NCI-H2029 treated with DMSO at 0.1 percent for 48 hours (cell line): ENCODE measurements around the gene PLEKHH1.
"Not testable (repeated sequence)": the region's sequence is repeated elsewhere in the genome, so short reads cannot be mapped to it uniquely, and the experiment has no call there.

Experiments
- DNase-seq: peaks from one replicate; lab custom pipeline; 2025; lab: John Stamatoyannopoulos, UW

The PLEKHH1 gene

DNA sequence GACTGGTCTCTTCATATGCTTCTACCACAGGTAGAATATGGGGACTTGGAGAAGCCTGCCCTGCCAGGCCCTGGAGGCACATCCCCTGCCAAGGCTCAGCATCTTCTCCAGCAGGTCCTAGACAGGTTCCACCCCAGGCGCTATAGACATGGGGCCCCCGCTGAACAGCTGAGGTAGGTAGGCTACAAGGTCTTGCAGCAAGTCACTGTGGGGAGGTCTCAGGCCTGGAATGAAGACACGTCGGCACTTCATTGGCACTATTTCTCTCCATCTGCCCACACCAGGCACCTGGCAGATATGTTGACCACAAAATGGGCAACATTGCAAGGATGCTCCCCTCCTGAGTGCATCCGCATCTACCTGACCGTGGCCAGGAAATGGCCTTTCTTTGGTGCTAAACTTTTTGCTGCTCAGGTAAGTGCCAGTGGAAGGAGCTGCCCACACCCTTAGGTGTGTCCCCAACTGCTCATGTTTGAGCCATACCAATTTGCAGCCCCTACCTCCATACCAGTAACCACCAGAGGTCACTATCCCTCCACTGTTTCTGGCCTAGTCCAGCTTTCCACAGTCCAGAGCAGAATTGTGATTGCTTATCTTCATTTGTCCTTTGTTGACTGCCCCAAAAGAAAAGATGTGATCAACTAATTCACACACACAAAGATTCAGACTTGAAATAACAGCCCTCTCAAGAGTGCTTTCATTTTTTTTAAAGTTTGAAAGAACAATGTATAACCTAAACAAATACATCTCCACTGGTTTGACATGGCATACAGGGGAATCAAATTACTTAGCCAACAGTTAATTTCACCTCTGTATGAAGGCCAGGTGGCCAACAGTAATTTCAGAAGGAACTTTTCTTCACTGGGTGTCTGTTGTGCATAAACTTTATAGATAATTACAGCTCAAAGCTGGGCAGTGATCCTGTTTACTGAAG, 50.9 kb downstream of the PLEKHH1 start:
- DNase-seq: no peak

DNA sequence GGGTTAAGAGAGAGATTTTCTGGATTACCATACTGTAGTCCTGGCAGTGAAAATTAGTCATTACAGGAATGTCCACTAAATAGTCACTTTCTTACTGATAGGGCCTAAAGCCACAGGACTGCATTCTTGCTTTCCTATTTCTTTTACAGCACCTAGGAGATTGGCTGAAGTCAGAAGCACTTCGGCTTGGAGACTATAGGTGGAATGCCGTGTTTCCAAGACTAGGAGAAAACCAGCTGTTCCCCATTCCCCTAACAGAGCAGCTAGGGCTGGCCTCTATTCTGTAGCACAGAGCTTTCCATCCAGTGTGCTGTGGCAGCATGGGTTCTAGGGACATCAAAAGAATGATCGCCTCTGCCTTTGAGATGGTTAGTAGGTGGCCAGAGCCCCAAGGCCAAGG, 51.9 kb downstream of the PLEKHH1 start:
- no peak for DNase-seq

DNA sequence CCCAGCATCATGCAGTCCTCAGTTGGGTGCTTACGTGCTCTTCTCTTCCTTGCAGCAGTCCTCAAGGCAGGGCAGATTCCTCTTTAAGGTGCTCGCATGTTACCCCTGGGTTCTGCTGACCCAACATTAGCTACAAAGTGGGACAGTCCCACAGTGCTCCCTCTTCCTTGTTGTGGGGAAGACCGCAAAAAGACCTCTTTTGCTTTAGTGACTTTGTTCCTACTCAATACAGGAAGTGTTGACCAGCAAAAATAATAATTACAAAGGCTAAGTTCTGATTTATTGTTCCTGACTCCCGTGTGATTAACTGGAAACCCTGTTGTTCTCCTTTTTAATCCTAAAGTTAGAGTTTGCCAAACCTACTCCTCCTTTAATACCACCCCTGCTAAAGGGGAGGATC, 53.3 kb downstream of the PLEKHH1 start:
- no peak for DNase-seq

DNA sequence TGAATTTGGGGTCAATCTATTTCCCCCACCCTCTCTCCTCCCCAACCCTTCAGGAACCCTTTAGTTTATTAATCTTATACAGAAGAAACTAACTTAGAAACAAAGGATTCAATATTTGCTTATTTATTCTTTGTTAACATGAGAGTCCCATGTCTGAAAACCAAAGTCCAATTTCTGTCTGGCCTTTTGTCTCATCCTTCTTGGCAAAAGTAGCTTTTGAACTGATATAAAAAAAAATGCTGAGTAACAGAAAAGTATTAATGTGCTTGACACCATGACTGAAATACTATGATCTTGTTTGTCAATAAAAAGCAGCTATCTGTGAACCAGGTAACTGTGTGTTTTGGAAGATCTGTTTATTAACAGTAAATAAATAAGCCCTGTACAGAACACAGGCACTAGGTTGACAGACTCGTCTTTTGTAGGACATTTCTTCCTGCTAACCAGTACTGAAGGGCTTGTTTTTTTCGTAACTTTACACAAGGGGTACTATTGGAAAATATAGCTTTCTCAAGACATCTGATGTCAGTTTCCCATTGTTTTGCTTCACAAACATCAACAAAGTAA, 56.2 kb downstream of the PLEKHH1 start:
- no peak for DNase-seq

DNA sequence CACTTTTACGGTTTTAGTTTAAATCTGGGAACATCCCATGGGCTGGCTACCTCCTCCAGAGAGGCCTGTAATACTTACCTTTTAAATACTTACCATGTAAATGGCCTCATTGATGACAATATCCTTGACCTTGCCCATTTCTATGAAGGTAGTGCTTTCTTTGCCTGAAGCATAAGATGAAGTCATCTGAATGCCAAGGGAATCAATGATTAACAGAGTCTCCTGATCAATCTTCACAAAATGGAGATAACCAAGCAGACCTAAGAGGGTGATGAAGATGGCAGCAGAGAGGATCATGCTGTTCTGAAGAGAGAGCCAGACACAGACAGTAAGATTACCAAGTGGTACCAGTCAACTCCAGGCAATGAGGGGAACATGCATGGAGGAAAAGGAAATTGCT, 60.6 kb downstream of the PLEKHH1 start:
- DNase-seq: not testable (repeated sequence)

DNA sequence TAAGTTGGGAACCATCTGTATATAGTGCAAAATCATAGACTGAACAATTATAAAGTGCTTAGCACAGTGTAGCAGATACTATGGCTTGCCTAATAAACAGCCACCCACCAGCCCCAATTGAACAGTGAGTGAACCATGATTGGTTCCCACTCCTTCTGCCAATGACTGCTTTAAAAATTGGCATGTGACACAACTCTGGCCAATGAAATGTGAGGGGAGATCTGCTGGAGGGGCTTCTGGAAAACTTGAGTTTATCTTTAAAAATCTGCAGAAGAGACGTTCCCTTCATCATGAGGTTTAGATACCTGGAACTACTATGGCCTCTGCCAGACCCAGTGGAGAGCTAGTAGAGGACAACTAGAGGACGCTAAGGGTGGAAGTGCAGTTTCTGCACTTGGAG, 62.3 kb downstream of the PLEKHH1 start:
- DNase-seq: no peak

DNA sequence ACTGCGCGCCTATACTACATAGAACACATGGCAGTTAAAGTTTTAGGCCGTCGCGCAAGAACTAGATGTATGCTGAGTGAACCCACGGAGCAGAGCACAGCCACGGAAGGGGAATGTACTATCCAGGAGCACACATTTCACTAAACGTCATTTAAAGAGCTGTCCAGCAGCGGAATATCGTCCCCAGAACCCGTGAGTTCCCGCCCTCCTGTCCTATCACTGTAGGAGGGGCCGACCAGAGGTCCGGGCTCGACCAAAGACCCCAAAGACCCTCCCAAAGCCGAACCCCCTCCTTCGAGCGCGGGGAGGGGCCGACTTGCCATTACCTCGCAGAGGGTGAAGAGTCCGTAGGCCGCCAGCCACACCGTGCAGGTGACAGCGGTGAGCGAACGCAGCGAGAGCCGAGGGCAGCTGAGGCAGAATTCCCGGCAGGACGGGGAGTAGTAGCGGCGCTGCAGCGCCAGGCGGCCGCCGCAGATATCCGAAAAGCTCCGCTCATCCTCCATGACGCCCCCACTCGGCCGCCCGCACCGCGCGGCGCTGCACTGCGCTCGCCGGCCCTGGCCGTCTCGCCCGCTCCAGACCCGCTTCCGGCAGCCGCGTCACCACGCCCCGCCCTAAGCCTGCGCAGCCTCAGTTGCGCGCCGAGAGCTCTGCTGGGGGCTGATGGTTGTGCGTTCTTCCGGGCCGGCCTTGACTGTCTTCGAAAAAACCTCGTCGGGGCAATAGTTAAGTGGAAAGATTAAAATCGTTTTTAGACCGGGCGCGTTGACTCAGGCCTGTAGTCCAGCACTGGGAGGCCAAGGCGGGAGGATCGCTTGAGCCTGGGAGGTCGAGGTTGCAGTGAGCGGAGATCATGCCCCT, 66.8 kb downstream of the PLEKHH1 start, which contains the start of gene PIGH:
TSS of gene PIGH (minus strand) at position 571 of the 864 bp plus-strand sequence. CDS start at position 506, 65 bp downstream.
- peak; percentile 4 for DNase-seq

DNA sequence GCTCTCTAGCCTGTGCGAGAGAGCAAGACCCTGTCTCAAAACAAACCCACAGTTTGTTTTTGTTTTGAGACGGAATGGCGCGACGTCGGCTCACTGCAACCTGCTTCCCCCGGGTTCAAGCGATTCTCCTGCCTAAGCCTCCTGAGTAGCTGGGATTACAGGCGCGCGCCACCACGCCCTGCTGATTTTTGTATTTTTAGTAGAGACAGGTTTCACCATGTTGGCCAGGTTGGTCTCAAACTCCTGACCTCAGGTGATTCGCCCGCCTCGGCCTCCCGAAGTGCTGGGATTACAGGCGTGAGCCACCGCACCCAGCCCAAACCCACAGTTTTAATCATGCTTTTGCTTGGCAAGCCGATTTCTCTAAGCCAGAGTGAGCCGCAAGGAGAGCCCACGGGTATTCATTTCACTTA, 67.5 kb downstream of the PLEKHH1 start:
- DNase-seq: not testable (repeated sequence)

DNA sequence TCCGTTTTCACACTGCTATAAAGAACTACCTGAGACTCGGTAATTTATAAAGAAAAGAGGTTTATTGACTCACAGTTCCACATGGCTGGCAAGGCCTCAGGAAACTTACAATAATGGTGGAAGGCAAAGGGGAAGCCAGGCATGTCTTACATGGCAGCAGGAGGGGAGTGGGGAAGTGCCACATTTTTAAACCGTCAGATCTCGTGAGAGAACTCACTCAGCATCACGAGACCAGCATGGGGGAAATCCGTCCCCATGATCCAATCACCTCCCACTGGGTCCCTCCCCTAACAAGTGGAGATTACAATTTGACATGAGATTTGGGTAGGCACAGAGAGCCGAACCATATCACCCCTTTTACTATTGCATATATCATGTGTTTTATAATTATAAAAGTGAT, 69.0 kb downstream of the PLEKHH1 start:
- no peak for DNase-seq

DNA sequence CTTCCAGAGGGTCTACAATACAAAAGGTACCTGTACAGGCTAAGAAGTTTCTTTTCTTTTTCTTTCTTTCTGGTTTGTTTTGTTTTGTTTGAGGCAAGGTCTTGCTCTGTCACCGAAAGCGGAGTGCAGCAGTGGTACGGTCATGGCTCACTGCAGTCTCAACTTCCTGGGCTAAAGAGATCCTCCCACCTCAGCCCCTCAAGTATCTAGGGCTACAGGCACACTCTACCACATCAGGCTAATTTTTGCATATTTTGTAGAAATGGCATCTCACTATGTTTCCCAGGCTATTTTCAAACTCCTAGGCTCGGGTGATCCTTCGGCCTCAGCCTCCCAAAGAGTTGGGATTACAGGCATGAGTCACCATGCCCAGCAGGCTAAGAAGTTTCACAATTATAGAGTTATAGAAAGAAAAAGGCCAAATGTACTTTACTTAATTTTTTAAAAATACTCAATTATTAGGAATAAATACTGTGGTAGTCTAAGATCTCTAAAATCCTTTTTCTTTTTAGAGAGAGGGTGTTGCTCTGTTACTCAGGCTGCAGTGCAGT, 70.0 kb downstream of the PLEKHH1 start:
- DNase-seq: no peak

DNA sequence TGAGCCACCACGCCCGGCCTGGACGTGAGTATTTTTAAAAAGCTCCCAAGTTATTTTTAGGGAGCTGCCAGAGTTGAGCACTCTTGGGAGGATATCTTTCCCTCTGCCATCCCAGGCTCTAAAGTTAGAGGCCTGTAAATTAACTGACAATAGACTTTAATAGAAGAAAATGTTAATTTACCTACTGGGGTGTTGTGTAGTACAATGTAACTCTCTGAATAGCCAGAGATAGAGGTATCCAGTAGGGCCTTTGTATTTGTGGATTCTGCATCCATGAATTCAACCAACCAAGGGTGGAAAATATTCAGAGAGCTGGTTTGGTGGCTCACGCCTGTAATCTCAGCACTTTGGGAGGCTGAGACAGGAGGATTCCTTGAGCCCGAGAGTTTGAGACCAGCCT, 74.6 kb downstream of the PLEKHH1 start:
- DNase-seq: no peak

DNA sequence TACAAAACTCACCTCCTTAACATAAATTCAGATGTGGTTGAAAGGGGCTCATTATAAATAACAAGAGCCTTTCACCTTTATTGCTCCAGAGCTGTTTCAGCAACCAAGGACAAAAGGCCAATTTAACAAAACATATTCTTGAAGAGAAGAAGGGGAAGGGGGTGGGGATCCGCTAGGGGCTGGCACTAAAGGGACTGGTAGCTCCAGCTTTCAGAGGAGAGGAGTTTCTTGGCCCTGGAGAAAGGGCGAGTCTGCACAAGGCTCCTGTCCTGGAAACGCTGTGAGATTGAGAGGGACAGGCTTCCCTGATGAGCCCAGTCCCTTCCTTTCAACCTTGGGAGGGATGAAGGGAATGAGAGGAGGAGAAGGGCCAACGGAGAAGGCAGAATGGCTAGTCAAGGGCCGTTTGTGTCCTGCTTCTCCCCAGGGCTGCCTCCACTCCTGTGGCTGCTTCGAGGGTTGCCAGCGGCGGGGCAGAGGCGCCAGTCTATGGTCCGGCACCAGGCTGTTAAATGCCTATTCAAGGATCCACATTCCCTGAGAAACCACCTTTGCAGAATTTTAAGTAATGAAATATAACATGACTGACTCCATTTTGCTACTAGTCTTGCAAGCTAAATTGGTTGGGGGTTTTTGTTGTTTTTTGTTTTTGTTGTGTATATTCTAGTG, 76.7 kb downstream of the PLEKHH1 start:
- no peak for DNase-seq

DNA sequence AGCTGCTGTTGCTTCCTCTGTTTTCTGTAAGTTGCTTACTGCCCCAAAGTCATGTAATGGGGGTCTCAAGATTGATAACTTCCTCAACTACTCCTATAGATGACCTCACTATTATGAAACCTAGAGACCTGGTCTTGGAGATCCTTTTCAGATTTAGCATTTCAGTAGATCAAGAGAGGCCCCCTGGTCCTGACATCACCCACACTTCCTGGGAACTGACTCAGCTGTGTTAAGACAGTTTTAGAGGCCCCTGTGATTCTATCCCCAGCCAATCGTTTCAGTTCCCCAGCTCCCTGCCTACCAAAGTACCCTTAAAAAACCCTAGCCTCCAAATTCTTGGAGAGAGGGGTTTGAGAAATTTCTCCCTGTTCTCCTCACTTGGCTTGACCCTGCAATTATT, 77.4 kb downstream of the PLEKHH1 start:
- no peak for DNase-seq

DNA sequence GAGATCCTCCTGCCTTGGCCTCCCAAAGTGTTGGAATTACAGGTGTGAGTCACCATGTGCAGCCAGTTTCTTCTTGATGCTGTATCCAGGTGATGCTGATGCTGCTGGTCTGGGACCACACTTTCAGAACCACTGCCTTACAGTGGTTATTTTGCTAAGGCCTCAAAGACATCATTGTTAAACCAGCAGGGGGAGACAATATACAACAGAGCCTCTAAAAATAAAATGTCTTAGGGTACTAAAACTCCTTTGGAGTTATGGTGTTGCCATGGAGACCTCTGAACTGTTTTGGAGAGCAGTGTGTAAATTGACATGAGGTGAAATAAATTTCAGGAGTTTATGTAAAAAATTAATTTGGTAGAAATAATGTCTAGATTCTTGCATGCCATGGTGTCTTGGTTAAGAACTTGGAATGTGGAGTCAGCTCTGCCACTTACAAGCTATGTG, 85.5 kb downstream of the PLEKHH1 start:
- DNase-seq: peak; percentile 6

DNA sequence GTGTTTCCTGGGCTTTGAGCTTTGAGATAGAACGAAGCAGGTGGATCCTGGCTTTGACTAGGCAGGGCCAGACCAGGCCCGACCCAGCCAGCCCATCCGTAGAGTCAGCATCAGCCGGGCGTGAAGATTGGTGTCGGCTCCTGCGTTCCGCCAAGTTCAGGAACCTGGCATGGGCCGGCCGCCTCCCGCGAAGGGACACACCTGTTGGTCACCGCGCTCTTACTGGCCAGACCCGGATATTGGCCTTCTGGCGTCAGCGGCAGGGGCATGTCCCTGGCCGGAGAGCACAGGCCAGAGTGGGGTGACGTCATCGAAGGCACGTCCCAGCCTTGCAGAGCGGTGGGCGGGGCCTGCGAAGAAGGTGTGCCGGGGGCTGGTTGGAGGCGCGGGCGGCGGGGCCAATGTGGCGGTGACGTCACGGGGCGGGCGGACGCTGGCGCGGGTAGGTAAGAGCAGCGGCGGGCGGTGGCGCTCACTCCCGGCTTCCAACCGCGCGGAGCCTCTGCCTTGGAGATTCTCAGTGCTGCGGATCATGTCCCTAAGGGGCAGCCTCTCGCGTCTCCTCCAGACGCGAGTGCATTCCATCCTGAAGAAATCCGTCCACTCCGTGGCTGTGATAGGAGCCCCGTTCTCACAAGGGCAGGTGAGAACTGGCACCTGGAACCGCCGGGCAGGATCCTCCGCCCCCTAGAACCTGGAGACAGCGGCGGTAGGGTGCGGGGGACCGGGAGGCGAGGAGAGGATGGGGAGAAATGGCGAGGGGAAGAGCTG, 86.5 kb downstream of the PLEKHH1 start, which contains the start of gene ARG2:
TSS of gene ARG2 (plus strand) at position 475 of the 771 bp plus-strand sequence. CDS start at position 533, 58 bp downstream.
- peak; percentile 39 for DNase-seq

DNA sequence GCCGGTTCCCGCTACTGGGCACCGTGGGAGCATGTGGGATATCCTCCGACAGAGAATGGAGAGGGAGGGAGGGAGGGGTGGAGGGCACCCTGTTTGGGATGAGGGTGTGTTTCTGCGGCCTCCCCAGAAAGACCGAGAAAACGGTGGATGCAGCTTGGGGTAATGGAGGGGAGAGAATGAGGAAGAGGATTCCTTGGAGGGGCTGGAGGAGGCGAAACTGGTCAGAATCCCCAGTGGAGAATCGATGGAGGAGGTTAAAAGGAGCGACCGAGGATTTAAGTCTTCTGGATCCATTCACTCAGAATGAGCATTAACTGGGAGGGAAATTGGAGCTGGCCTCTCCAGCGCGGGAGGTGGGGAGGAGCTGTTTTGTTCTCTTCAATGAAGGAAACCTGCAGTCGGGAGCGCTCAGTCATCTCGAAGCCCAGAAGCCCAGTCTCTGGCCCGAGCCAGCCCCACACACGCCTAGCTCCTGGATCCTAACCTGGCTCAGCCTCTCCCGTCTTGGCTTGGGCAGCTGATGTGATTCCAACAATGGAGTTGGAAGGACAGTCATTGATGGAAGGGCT, 87.2 kb downstream of the PLEKHH1 start:
- DNase-seq: no peak

DNA sequence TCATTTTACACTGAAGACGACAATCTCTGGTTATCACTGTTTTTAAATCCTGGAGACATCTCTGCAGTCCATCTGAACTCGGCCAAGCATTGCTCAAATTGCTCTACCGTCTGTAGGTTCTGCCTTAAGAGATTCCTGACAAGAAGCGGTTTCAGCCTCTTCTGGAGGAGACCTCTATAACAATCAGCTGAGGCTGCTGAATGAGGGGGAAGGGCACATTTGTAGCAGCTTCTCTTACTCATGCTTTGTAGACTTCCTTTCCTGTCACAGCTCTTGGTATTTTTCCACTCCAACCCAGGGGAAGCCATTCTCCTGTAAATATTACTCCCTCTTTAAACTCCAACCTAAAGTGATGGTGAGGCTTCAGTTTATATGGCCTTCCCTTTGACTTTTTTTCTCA, 89.6 kb downstream of the PLEKHH1 start:
- peak; percentile 36 for DNase-seq

DNA sequence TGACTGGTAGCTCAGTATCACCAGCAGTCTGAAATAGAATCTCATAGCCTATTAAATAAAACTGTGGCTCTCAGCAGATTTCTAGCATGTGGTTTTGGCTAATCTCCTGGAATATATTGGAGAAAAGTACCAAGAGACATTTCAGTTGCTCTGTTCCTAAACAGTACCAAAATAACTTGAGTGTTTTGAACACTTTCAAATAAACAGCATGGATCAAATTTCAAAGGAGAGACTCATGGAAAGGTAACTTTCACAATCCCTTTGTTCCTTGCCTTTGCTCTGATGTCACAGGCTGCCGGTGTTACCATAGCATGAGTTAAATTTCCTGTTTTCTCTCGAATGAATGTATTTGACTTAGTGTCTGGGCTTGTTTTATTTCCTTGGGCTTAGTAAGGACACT, 90.0 kb downstream of the PLEKHH1 start:
- DNase-seq: peak; percentile 6

DNA sequence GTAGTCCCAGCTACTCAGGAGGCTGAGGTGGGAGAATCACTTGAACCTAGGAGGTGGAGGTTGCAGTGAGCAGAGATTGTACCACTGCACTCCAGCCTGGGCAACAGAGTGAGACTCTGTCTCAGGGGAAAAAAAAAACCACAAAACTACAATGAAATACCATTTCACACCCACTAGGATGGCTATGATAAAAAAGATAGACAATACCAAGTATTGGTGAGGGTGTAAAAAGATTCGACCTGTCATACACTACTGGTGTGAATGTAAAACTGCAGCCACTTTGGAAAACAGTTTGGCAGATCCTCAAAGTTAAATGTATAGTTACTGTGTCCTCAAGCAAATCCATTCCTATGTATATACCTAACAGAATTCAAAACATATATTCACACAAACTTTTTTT, 93.0 kb downstream of the PLEKHH1 start:
- DNase-seq: not testable (repeated sequence)

DNA sequence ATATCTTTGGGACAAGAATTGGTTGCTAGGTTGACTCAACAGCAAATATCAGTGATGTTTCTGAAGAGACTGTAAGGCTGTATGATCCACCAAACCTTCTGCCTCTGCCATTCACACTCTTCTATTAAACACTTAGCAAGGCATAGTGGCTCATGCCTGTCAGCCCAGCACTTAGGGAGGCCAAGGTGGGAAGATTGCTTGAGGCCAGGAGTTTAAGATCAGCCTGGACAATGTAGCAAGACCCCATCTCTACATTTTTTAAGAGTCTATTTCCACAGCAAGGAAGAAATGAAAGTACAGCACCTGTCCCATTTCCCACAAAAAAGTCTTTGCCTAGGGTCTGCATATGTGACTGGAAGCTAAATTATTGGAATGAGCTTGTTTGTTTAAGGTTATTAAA, 94.4 kb downstream of the PLEKHH1 start:
- no peak for DNase-seq
